K562 (cell line): ENCODE measurements around the gene LRRC59. TPM values are rescaled to one million over a fixed set of nuclear protein-coding genes. Genes with fewer than 3 reads are reported as not detected.

Experiments used
- ATAC-seq: fragments of 200-7000 bp; cut with Tn5 transposase; 3 replicates; pipeline ENCODE4 v1.9.1; 2020; ENCODE audit warnings: moderate library complexity
- BruUV-seq: library from RNA; stranded (reverse); fragments of 400-500 nt; replicated peaks from 2 replicates; lab custom pipeline; 2021; lab: Mats Ljungman, UMichigan
- CTCF ChIA-PET: fragments of 300-600 bp; formaldehyde crosslinking; extraction: SDS; loops from one replicate; lab custom pipeline; 2021; ENCODE audit warnings: low intra/inter-chr PET ratio; lab: Yijun Ruan, JAX
- POLR2A ChIA-PET: fragments of 300-600, 350-650 bp; sonication (Branson Sonifier 250); formaldehyde crosslinking; extraction: SDS; loops from one replicate; lab custom pipeline; 2021; ENCODE audit warnings: antibody characterized with exemption, inconsistent platforms; lab: Yijun Ruan, JAX
- DNase-seq, 4 experiments: peaks; one replicate each; pipeline versions ENCODE4 v3.0.0 to v3.0.0-alpha.2; 2011 to 2018; ENCODE audit warnings: low spot score in 3 of 4, mixed read lengths in 3 of 4; ENCODE audit errors: extremely low read depth in 1 of 4
- FAIRE-seq: peaks from 2 replicates; lab custom pipeline; 2011; peaks lifted over from hg19 to GRCh38; lab: Jason Lieb, UNC
- H2AFZ ChIP-seq: 2 replicates; pipeline ENCODE4 v1.6.0; 2011; ENCODE audit warnings: low read depth, low read length, control low read depth, inconsistent platforms
- H3K27ac ChIP-seq: fragments of 200-600 bp; 3 replicates; pipeline ENCODE4 v1.8.0; 2011; ENCODE audit warnings: low read depth, mild to moderate bottlenecking, control low read depth, inconsistent platforms, low read length, moderate library complexity, mixed read lengths; ENCODE audit errors: extremely low read depth
- H3K27me3 ChIP-seq, 2 experiments: fragments of 300-600 bp in 1 of 2; 2 replicates in 1 of 2; 3 replicates in 1 of 2; pipeline versions ENCODE4 v1.6.0 to v1.8.0; 2011; ENCODE audit warnings: inconsistent platforms in 2 of 2, low read length in 2 of 2, mild to moderate bottlenecking in 1 of 2, mixed read lengths in 1 of 2, moderate library complexity in 1 of 2; ENCODE audit not compliant: control insufficient read depth in 2 of 2, insufficient read depth in 2 of 2
- H3K36me3 ChIP-seq: fragments of 300-600 bp; 3 replicates; pipeline ENCODE4 v1.8.0; 2011; ENCODE audit warnings: mild to moderate bottlenecking, low read length, inconsistent platforms; ENCODE audit not compliant: control insufficient read depth, insufficient read depth
- H3K4me1 ChIP-seq, 2 experiments: fragments of 200-600 bp in 1 of 2; replicated peaks in 1 of 2; 2 replicates in 1 of 2; 3 replicates in 1 of 2; pipeline versions ENCODE4 v1.5.1 to v1.8.0; 2011; ENCODE audit warnings: inconsistent platforms in 2 of 2, low read length in 2 of 2, mild to moderate bottlenecking in 1 of 2, mixed read lengths in 1 of 2, moderate library complexity in 1 of 2; ENCODE audit not compliant: control insufficient read depth in 2 of 2, insufficient read depth in 2 of 2
- H3K4me2 ChIP-seq: 2 replicates; pipeline ENCODE4 v1.6.1; 2011; ENCODE audit warnings: low read length, control low read depth, inconsistent platforms, mixed read lengths; ENCODE audit not compliant: insufficient read depth
- H3K4me3 ChIP-seq: fragments of 200-600 bp; sonication (generic), shearing (Covaris generic); 2 replicates; pipeline ENCODE4 v1.5.1; 2016; ENCODE audit warnings: control low read depth, inconsistent platforms
- H3K79me2 ChIP-seq: fragments of 200-600 bp; 3 replicates; pipeline ENCODE4 v1.8.0; 2011; ENCODE audit warnings: low read length, inconsistent platforms; ENCODE audit not compliant: control insufficient read depth, insufficient read depth
- H3K9ac ChIP-seq, 2 experiments: 2 replicates each; pipeline versions ENCODE4 v1.6.0 to v1.6.1; 2011; ENCODE audit warnings: low read depth in 2 of 2, low read length in 2 of 2, control low read depth in 1 of 2, inconsistent platforms in 1 of 2, mild to moderate bottlenecking in 1 of 2, mixed read lengths in 1 of 2; ENCODE audit not compliant: insufficient read depth in 1 of 2
- H3K9me1 ChIP-seq: one replicate; pipeline ENCODE4 v1.6.0; 2011; ENCODE audit warnings: inconsistent platforms, mild to moderate bottlenecking, low read length, moderate library complexity; ENCODE audit not compliant: control insufficient read depth, insufficient read depth
- H3K9me3 ChIP-seq: replicated peaks from 2 replicates; pipeline ENCODE4 v1.5.1; 2011; ENCODE audit warnings: low read depth, low read length, inconsistent platforms; ENCODE audit not compliant: control insufficient read depth, insufficient read depth
- H4K20me1 ChIP-seq: replicated peaks from 2 replicates; pipeline ENCODE4 v1.6.1; 2011; ENCODE audit warnings: low read length, inconsistent platforms, mixed read lengths; ENCODE audit not compliant: control insufficient read depth, insufficient read depth
- CCNT2 ChIP-seq: IDR thresholded peaks from 2 replicates; pipeline ENCODE4 v1.6.1; 2011; ENCODE audit warnings: borderline replicate concordance, low read depth, mild to moderate bottlenecking, moderate library complexity, mixed read lengths, low read length; ENCODE audit not compliant: insufficient read length; ENCODE audit errors: extremely low read depth
- CREBBP ChIP-seq: IDR thresholded peaks from one replicate; pipeline ENCODE4 v1.6.1; 2012; ENCODE audit warnings: low read depth, mild to moderate bottlenecking, control low read depth, inconsistent platforms, low read length
- CTCF ChIP-seq, 3 experiments: IDR thresholded peaks in 2 of 3; conservative IDR thresholded peaks in 1 of 3; 2 replicates each; pipeline ENCODE4 v1.5.1; 2011 to 2012; ENCODE audit warnings: low read length in 3 of 3, mild to moderate bottlenecking in 3 of 3, control low read depth in 2 of 3, improper control_type of control experiment in 1 of 3, inconsistent platforms in 1 of 3, low read depth in 1 of 3, mixed read lengths in 1 of 3, moderate library complexity in 1 of 3; ENCODE audit not compliant: insufficient read depth in 2 of 3
- DPF2 ChIP-seq: fragments of 450-650 bp; IDR thresholded peaks from 2 replicates; pipeline ENCODE4 v1.6.1; 2016
- HMG20A ChIP-seq: fragments of 450-650 bp; formaldehyde crosslinking; conservative IDR thresholded peaks from 2 replicates; pipeline ENCODE4 v1.4.0; 2020; ENCODE audit warnings: mild to moderate bottlenecking, mixed read lengths
- POLR2AphosphoS2 ChIP-seq: IDR thresholded peaks from 2 replicates; pipeline ENCODE4 v1.6.1; 2012; ENCODE audit warnings: low read length, improper control_type of control experiment
- POLR2AphosphoS5 ChIP-seq: IDR thresholded peaks from 2 replicates; pipeline ENCODE4 v1.6.1; 2011; ENCODE audit warnings: mild to moderate bottlenecking, low read depth, low read length, moderate library complexity; ENCODE audit not compliant: control insufficient read depth, insufficient read depth
- POLR2B ChIP-seq: fragments of 450-650 bp; IDR thresholded peaks from 2 replicates; pipeline ENCODE4 v1.6.1; 2018; ENCODE audit warnings: low read depth; ENCODE audit not compliant: partially characterized antibody
- POLR2G ChIP-seq: fragments of 200-400 bp; formaldehyde crosslinking; IDR thresholded peaks from 2 replicates; pipeline ENCODE4 v1.6.1; 2017; ENCODE audit warnings: low read depth, mild to moderate bottlenecking, antibody characterized with exemption, low read length, moderate library complexity
- RFX1 ChIP-seq: fragments of 450-650 bp; IDR thresholded peaks from 2 replicates; pipeline ENCODE4 v1.6.1; 2016; ENCODE audit warnings: mild to moderate bottlenecking, moderate library complexity
- SIN3A ChIP-seq, 2 experiments: fragments of 150-350 bp in 1 of 2; IDR thresholded peaks; 2 replicates each; pipeline ENCODE4 v1.6.1; 2011 to 2016; ENCODE audit warnings: borderline replicate concordance in 2 of 2, low read depth in 2 of 2, low read length in 2 of 2, mild to moderate bottlenecking in 2 of 2, moderate library complexity in 2 of 2; ENCODE audit not compliant: control insufficient read depth in 1 of 2
- SUPT5H ChIP-seq: fragments of 450-650 bp; IDR thresholded peaks from 2 replicates; pipeline ENCODE4 v1.6.1; 2016
- ZNF77 ChIP-seq: fragments of 250-450 bp; sonication (Bioruptor Pico); IDR thresholded peaks from 2 replicates; pipeline ENCODE4 v1.5.0; 2020
- WGBS: fragments of 100-300 bp; shearing (Covaris generic); methylation state at CpG from one replicate; pipeline ENCODE4 v1.1.6; 2016; ENCODE audit warnings: low coverage, mixed read lengths; ENCODE audit not compliant: insufficient coverage; ENCODE audit errors: missing lambda C conversion rate; 5-methylcytosine and 5-hydroxymethylcytosine counted together
- in situ Hi-C: fragments of 300-500 bp; cut with MboI; formaldehyde crosslinking; loops from 4 replicates; pipeline ENCODE4 v1.15.0; 2018; ENCODE audit warnings: inconsistent platforms, mixed read lengths
- intact Hi-C: fragments of 100-400 bp; cut with micrococcal nuclease; formaldehyde crosslinking; loops from 2 replicates; pipeline ENCODE4 v1.14.2; 2022
- polyA plus RNA-seq, 8 experiments: library from polyadenylated mRNA; depleted of rRNA in 4 of 8; stranded (reverse) in 5 of 8; unstranded in 3 of 8; fragments of >200 nt; fragmentation: Nextera tagmentation in 2 of 8; fragmentation: Illumina TruSeq in 1 of 8; extraction: Ambion mirVana in 2 of 8; extraction: Trizol in 1 of 8; gene quantifications; 2 replicates each; pipeline versions ENCODE4 v1.2.1 to v1.2.3, GENCODE V29; 2011 to 2014; ENCODE audit warnings: inconsistent platforms in 1 of 8, missing spikeins in 1 of 8
- total RNA-seq, 7 experiments: library from RNA; depleted of rRNA in 6 of 7; stranded (reverse); fragments of >200 nt in 6 of 7; fragmentation: Illumina TruSeq in 2 of 7; extraction: Trizol in 2 of 7; gene quantifications; 2 replicates each; pipeline versions ENCODE4 v1.2.1 to v1.2.3, GENCODE V29; 2011 to 2021; ENCODE audit warnings: low replicate concordance in 1 of 7
- TF ChIP-seq, protein P1 (sequence below): fragments of 450-650 bp; formaldehyde crosslinking; conservative IDR thresholded peaks from 2 replicates; pipeline ENCODE4 v1.4.0; 2022; ENCODE audit warnings: mild to moderate bottlenecking, missing genetic modification characterization

LRRC59 gene
- total and polyA plus RNA-seq, 9 of the 15 experiments (the other 6 are each of a cell fraction or from before 2014, with no cell fraction given) = 27.8 to 244 (median 154) TPM

DNA sequence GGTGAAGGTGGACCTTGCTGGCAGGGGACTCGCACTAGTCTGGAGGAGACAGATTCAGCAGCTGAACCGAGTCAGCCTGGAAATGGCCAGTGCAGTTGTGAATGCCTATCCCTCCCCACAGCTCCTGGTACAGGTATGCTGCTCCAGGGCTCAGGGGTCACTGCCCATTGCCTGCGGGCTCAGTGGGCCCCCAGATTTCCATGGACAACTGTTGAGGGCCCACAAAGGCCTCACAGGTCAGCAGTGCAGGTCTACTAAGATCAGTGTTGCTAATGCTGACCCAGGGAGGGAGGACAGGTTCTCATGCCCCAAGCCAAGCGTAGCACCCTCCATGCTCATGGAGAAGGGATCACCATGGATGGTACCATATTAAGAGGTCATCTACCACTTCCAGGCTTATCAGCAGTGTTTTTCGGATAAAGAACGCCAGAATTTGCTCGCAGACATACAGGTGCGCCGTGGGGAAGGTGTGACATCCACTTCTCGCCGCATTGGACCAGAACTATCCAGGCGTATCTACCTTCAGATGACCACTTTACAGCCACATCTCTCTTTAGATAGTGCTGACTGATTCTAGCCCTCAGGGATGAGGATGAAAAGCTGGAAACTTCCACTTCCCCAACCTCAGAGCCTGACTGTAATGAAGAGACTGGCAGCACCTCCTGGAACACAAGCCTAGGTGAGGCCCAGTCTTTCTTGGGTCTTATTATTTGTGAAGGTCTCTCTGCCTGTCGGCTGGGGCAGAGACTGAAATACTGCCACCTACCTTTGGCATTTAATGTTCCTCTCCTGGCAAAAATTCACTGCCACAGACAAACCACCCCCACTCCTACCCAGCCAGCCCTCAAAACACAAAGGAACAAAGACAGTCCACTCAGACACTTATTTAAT is 16.7 kb downstream of the LRRC59 start:
- ChIA-PET POLR2A (interaction anchor here (0.7 to 13.4 kb wide), 7 partner anchors 9 to 95 kb away, joined by 3 to 129 read pairs (median 8); partner anchors contain the start of gene LRRC59), CTCF (no interaction called here)
- H3K9ac ChIP-seq = peak overlapping the region in 1 of 2 experiments; percentile 73; a peak in 2 of 4 replicates
- no peak overlapping the region for H3K4me2 ChIP-seq
- H3K4me3 ChIP-seq = no peak overlapping the region
- intact Hi-C loops (no loop called here), in situ Hi-C loops (no loop called here)
- no TSS peak for BruUV-seq
- FAIRE-seq = peak; percentile 58
- H3K36me3 ChIP-seq = peaks cover 84% of the 10 kb centered on the region
- no peaks in the 10 kb centered on the region for H3K9me3 ChIP-seq
- H2AFZ ChIP-seq = no peak overlapping the region
- WGBS = 89% methylated on average over 13 of the region's 13 CpGs
- no peaks in the 10 kb centered on the region for H3K27me3 ChIP-seq
- H3K9me1 ChIP-seq = no peaks in the 10 kb centered on the region
- no peaks in the 10 kb centered on the region for H3K79me2 ChIP-seq
- no peaks in the 10 kb centered on the region for H4K20me1 ChIP-seq
- DNase-seq = no peak
- no peak overlapping the region for H3K27ac ChIP-seq
- H3K4me1 ChIP-seq = peaks cover 0 to 4% of the 10 kb centered on the region in 2 experiments; a peak in 2 of 5 replicates
- peak; percentile 39 for ATAC-seq
- 0 out of 2 replicates have a peak, but pooled peaks have one; percentile 65 for TF ChIP-seq ZNF77 (CRISPR knock-in tag)
- TF ChIP-seq CREBBP = no peak
- no peak for TF ChIP-seq RFX1
- TF ChIP-seq POLR2AphosphoS2 = peak; percentile 79; the same call in 1 of the 2 replicates
- peak; percentile 55 for TF ChIP-seq POLR2B
- TF ChIP-seq, protein P1, sequence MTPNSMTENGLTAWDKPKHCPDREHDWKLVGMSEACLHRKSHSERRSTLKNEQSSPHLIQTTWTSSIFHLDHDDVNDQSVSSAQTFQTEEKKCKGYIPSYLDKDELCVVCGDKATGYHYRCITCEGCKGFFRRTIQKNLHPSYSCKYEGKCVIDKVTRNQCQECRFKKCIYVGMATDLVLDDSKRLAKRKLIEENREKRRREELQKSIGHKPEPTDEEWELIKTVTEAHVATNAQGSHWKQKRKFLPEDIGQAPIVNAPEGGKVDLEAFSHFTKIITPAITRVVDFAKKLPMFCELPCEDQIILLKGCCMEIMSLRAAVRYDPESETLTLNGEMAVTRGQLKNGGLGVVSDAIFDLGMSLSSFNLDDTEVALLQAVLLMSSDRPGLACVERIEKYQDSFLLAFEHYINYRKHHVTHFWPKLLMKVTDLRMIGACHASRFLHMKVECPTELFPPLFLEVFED (CRISPR knock-in tag) = no peak
- TF ChIP-seq HMG20A (CRISPR knock-in tag) = no peak
- TF ChIP-seq POLR2G = peak; percentile 58
- TF ChIP-seq SIN3A (IDR thresholded peaks at IDR 0.05; ENCODE audit: borderline replicate concordance in 2 of 2, control insufficient read depth in 1 of 2, low read depth in 2 of 2, low read length in 2 of 2) = peak in 1 of 2 experiments; percentile 27; a peak in 1 of 4 replicates
- TF ChIP-seq POLR2AphosphoS5 = peak; percentile 13; the same call in 1 of the 2 replicates
- TF ChIP-seq SUPT5H = peak; percentile 72
- TF ChIP-seq DPF2 = no peak
- peak in 2 of 3 experiments; percentile 17 to 24; a peak in 1 of 6 replicates for TF ChIP-seq CTCF (IDR thresholded peaks at IDR 0.05 in 2 of 3, conservative IDR thresholded peaks at IDR 0.05 in 1 of 3; ENCODE audit: insufficient read depth in 2 of 3, low read depth in 1 of 3, low read length in 3 of 3)
- TF ChIP-seq CCNT2 = peak; percentile 12
